ENCODE data around the gene SFSWAP.

DNA sequence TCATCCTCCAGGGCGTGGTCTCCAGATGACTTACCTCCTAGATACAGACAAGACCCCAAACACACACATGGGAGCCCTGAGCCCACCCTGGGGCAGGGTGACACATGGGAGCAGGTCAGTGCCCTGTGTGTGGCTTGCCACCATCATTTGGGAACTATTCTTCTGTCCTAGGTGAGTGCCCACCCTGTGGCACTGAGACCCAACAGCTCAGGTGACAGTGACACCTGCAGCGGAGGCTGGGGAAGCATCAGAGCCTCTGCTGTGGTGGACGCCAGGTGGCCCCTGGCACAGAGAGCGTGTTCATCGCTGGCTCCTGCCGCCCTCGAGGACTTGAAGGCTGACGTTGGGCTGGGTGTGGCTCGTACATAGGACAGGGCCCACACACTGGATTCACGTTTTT is 23.0 kb downstream of the SFSWAP start:
- TF ChIP-seq POLR2A (IDR thresholded peaks at IDR 0.05) (no peak), CTCF (IDR thresholded peaks at IDR 0.05) (no peak)
